ENCODE data around the gene CXCR6. TPM values are rescaled to one million over a fixed set of nuclear protein-coding genes. Genes with fewer than 3 reads are reported as not detected.
A peak's percentile ranks its signal among the peaks of the same experiment; 100 is the strongest.

The CXCR6 gene
- total RNA-seq, 1 donor from 2014 or later = not detected

DNA sequence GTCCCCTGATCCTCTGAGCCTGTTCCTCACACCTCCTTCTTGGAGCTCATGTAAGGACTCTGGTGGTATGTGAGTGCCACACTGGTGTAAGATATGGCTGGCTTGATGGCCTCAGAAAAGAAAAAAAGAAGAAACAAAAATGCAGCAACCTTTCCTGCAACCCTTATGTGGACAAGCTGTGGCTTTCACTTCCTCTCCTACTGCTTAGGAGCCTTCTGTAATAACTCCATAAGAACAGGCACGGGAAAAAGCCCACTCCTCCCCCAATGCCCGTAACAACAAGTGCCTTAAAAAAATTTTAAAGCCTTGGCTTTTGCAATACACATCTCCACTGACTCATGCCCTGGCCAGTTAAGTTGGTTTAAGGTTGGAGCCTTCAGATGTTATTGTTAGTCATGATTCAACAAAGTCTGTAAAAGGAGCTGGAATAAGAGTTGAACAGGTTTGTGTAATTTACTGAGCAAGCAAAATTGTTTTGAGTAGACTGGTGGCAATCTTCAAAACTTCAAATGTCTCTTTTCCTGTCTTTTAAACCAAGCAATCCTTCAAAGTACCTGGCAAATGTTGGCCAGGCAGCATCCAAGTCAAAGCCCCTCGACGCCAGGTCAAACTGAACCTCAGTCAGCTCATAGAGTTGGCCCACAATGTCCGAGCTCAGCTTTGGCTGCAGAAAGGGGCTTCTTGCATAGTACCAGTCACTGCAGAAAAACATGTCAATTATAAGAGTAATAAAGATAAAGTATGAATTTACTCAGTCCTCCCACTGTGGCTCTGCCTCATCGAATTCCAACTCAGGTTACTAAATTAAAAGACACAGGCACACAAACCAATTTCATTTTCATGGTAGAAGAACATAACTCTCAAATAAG lies 29.5 kb downstream of the CXCR6 start:
- Mint-ChIP-seq H3K36me3 (ENCODE audit: low read depth) (peaks cover 19% of the 10 kb centered on the region), H3K4me3 (ENCODE audit: unreplicated experiment) (no peak overlapping the region), H3K9me3 (ENCODE audit: low read depth) (no peaks in the 10 kb centered on the region), H3K27ac (ENCODE audit: unreplicated experiment) (peak overlapping the region; percentile 79), H3K27me3 (ENCODE audit: low read depth) (no peaks in the 10 kb centered on the region), H3K4me1 (ENCODE audit: low read depth) (peaks cover 26% of the 10 kb centered on the region)
- DNase-seq (ENCODE audit: low spot score) = no peak
- TF ChIP-seq, protein P1, sequence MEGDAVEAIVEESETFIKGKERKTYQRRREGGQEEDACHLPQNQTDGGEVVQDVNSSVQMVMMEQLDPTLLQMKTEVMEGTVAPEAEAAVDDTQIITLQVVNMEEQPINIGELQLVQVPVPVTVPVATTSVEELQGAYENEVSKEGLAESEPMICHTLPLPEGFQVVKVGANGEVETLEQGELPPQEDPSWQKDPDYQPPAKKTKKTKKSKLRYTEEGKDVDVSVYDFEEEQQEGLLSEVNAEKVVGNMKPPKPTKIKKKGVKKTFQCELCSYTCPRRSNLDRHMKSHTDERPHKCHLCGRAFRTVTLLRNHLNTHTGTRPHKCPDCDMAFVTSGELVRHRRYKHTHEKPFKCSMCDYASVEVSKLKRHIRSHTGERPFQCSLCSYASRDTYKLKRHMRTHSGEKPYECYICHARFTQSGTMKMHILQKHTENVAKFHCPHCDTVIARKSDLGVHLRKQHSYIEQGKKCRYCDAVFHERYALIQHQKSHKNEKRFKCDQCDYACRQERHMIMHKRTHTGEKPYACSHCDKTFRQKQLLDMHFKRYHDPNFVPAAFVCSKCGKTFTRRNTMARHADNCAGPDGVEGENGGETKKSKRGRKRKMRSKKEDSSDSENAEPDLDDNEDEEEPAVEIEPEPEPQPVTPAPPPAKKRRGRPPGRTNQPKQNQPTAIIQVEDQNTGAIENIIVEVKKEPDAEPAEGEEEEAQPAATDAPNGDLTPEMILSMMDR (IDR thresholded peaks at IDR 0.05) = no peak

DNA sequence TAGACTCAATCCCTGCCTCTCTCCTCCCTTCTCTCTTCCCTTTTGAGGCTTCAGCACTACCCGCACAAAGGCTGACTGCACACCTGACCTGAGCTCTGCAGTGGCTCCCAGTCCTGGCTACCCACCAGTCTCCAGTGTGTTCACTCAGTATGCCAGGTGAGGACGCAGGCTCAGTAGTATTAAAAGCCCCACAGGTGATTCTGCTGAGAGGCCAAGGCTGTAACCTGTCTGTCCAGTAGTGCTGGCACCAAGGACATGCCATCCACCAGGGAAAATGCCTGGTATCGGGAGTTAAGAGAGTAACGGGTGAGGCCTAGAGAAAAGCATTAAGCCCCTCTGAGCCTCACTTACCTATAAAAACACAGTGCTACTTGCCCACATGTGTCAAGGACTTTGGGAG lies 31.4 kb downstream of the CXCR6 start:
- no peak for DNase-seq (ENCODE audit: low spot score)
- peaks cover 24% of the 10 kb centered on the region for H3K36me3 Mint-ChIP-seq (ENCODE audit: low read depth)
- no peaks in the 10 kb centered on the region for H3K9me3 Mint-ChIP-seq (ENCODE audit: low read depth)
- TF ChIP-seq, protein P1 (IDR thresholded peaks at IDR 0.05) = no peak
- no peak overlapping the region for H3K27ac Mint-ChIP-seq (ENCODE audit: unreplicated experiment)
- H3K4me1 Mint-ChIP-seq (ENCODE audit: low read depth) = peaks cover 16% of the 10 kb centered on the region
- H3K27me3 Mint-ChIP-seq (ENCODE audit: low read depth) = no peaks in the 10 kb centered on the region
- no peak overlapping the region for H3K4me3 Mint-ChIP-seq (ENCODE audit: unreplicated experiment)

DNA sequence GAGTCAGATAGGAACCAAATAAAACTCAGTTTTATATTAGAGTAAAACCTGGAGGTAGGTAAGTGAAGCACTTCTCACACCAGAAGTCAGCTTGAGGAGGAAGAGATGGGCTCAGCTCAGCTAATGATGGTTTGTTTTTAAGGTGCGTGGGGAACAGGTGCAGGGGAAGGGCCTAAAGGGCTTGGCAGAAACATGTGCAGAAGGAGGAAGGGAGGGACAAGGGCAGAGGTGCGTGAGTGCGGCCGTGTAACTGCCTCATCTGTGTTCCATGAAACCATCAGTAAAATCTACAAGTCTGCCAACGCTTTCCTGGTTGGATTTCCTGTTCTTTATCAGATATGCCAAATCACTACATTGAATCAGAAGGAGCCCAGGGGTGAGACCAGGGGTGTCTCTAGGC lies 32.4 kb downstream of the CXCR6 start:
- Mint-ChIP-seq H3K36me3 (ENCODE audit: low read depth) (peaks cover 25% of the 10 kb centered on the region), H3K27ac (ENCODE audit: unreplicated experiment) (no peak overlapping the region), H3K4me1 (ENCODE audit: low read depth) (peaks cover 16% of the 10 kb centered on the region), H3K9me3 (ENCODE audit: low read depth) (no peaks in the 10 kb centered on the region), H3K4me3 (ENCODE audit: unreplicated experiment) (no peak overlapping the region), H3K27me3 (ENCODE audit: low read depth) (no peaks in the 10 kb centered on the region)
- no peak for DNase-seq (ENCODE audit: low spot score)
- TF ChIP-seq, protein P1 (IDR thresholded peaks at IDR 0.05) = no peak

DNA sequence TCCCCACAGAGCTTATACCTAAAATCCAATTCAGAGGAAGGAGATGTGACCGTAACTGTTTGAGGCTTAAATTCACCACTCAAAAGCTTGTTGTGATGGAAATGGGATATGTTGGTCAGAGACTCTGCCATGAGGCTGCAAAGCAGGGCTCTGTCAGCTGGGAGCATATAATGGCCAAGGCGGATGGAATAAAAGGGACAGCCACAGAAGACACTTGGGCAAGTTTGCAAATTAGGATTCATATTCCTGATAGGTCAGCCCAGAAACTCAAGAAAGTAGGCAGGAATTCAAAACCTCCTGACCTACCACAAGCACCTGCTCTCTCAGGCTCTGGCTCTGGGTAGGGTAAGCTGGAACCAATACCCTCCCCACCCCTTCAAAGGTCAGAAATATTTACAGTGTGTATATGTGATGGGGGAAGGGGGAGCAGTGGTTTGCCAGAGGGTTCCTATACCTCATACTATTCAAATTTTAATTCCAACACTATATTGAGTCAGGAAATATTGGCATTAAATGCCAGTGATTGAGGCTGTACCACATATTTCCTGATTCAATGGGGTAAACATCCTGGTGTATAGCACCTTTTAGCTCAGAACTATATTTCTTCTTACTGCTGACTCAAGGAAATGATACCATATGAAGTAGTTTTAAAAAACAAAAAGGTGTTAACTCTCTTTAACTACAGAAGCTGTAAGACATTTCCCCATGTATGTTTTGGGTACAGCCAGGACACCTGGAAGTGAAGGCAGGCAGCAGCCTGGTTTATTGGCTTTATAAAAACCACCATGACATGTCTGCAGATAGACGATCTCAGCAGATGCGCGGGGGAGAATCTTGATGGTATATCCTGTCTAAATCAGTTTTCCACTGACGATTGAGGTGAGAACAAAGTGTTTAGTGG lies 33.2 kb downstream of the CXCR6 start:
- DNase-seq (ENCODE audit: low spot score) = no peak
- Mint-ChIP-seq H3K4me1 (ENCODE audit: low read depth) (peaks cover 21% of the 10 kb centered on the region), H3K27ac (ENCODE audit: unreplicated experiment) (no peak overlapping the region), H3K4me3 (ENCODE audit: unreplicated experiment) (no peak overlapping the region), H3K36me3 (ENCODE audit: low read depth) (peaks cover 29% of the 10 kb centered on the region), H3K9me3 (ENCODE audit: low read depth) (no peaks in the 10 kb centered on the region), H3K27me3 (ENCODE audit: low read depth) (no peaks in the 10 kb centered on the region)
- TF ChIP-seq, protein P1 (IDR thresholded peaks at IDR 0.05) = no peak
